HG02571 (cell line): Measurements from ENCODE around the gene PCLAF.
"Not testable (repeated sequence)": the region's sequence is repeated elsewhere in the genome, so short reads cannot be mapped to it uniquely, and the experiment has no call there.

Source experiments
- ATAC-seq: cut with Tn5 transposase; IDR thresholded peaks from one replicate; pipeline ENCODE4 v1.9.1; 2021; ENCODE audit warnings: mild to moderate bottlenecking, moderate library complexity; ENCODE audit not compliant: unreplicated experiment

The PCLAF gene

GRCh38 chr15:64369078-64369607 lies 12.1 kb downstream of the PCLAF start:
- ATAC-seq, result no peak

- no peak for ATAC-seq
These were observed 20.0 kb downstream of the PCLAF start for GRCh38 chr15:64361259-64361658.

GRCh38 chr15:64356710-64357040 lies 24.6 kb downstream of the PCLAF start:
- ATAC-seq, result no peak

- ATAC-seq, result peak; percentile 96
These were observed 25.1 kb downstream of the PCLAF start, which contains the start of gene CSNK1G1 for GRCh38 chr15:64355944-64356709. CSNK1G1 (minus strand) TSS chr15:64356173; CDS start chr15:64300499, 55,674 bp downstream.

- peak; percentile 28 for ATAC-seq
These were observed 25.8 kb downstream of the PCLAF start for GRCh38 chr15:64355348-64355943.

- ATAC-seq, result no peak
These were observed 26.4 kb downstream of the PCLAF start for GRCh38 chr15:64354688-64355344.

- no peak for ATAC-seq
These were observed 30.0 kb downstream of the PCLAF start for GRCh38 chr15:64351265-64351664.

- ATAC-seq, result no peak
These were observed 31.9 kb downstream of the PCLAF start for GRCh38 chr15:64349375-64349774.

GRCh38 chr15:64348455-64348854 lies 32.8 kb downstream of the PCLAF start:
- no peak for ATAC-seq

- ATAC-seq, result not testable (repeated sequence)
These were observed 35.0 kb downstream of the PCLAF start for GRCh38 chr15:64346242-64346641.

GRCh38 chr15:64344651-64345294 lies 36.5 kb downstream of the PCLAF start:
- no peak for ATAC-seq

GRCh38 chr15:64343841-64344240 lies 37.4 kb downstream of the PCLAF start:
- ATAC-seq, result no peak

- no peak for ATAC-seq
These were observed 38.0 kb downstream of the PCLAF start for GRCh38 chr15:64343222-64343621.

GRCh38 chr15:64341961-64342360 lies 39.3 kb downstream of the PCLAF start:
- no peak for ATAC-seq

GRCh38 chr15:64340355-64340754 lies 40.9 kb downstream of the PCLAF start:
- no peak for ATAC-seq

GRCh38 chr15:64337761-64338160 lies 43.5 kb downstream of the PCLAF start:
- ATAC-seq, result no peak

GRCh38 chr15:64333986-64334929 lies 47.0 kb downstream of the PCLAF start:
- ATAC-seq, result no peak

GRCh38 chr15:64333516-64333915 lies 47.7 kb downstream of the PCLAF start:
- ATAC-seq, result no peak

- not testable (repeated sequence) for ATAC-seq
These were observed 49.6 kb downstream of the PCLAF start for GRCh38 chr15:64331668-64332067.

GRCh38 chr15:64326975-64327374 lies 54.3 kb downstream of the PCLAF start:
- ATAC-seq, result not testable (repeated sequence)
